ENCODE data around the gene TMEM86B.

TMEM86B gene

DNA sequence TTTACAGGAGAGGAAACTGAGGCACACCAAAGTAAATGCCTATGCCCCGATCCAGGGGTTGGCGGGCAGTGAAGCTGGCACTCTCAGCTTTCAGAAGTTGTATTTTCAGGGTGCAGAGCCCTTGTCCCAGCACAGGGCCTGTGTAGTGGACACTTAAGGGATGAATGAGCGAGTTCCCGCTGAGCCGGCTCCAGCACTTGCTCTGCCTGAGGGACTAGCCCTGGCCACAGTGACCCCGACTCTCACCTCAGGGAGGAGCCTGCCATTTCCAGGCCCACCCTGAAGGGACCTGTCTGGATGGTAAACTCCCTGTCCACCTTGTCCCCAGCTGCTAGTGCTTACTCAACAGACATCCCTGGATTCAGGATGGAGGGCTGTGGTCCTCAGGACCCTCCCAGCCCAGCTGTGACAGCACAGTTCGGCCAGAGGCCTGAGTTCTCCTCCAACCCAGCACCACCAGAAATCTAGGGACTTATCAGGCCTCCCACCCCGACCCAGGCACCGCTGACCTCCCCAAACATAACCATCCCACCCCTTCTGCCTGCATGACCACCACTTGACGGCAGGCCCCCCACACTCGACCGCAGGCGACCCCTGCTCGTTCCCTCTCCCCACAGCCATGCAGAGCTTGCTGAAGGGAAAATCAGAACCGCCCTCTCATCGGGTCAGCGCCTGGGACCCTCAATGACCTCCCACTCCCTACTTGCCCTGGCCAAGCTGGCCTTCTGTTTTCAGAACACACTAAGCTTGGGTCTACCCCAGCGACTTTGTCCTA is 21.9 kb upstream of the TMEM86B start:
- ATAC-seq (no peak), DNase-seq (ENCODE audit: low spot score in 2 of 2) (no peak)
- peak overlapping the region; percentile 99 for H3K4me3 Mint-ChIP-seq
- H3K27ac Mint-ChIP-seq, result peak overlapping the region; percentile 99
- no peaks in the 10 kb centered on the region for H3K9me3 Mint-ChIP-seq
- H3K4me1 Mint-ChIP-seq, result peaks cover 62% of the 10 kb centered on the region
- peaks cover 80% of the 10 kb centered on the region for H3K36me3 Mint-ChIP-seq

DNA sequence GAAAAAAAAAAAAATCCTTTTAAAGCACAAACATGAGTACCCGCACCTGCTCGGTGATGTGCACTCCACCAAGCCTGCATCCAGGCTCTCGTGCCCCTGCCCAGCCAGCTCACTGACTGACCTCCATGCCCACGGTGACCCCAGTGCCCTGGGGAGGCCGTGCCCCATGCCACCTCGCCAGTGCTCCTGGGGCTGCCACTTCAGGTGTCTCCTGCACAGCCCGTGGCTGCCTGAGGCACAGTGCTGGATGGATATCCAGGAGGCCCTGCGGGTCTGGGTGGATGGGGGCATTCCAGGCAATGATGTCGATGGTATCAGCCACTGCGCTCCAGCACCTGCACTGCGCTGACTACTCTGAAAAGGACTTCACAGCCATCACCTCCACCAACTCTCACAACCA is 21.3 kb upstream of the TMEM86B start:
- DNase-seq (ENCODE audit: low spot score in 2 of 2) (no peak), ATAC-seq (no peak)
- H3K9me3 Mint-ChIP-seq, result no peaks in the 10 kb centered on the region
- no peak overlapping the region for H3K27ac Mint-ChIP-seq
- H3K36me3 Mint-ChIP-seq, result peaks cover 80% of the 10 kb centered on the region
- peaks cover 56% of the 10 kb centered on the region for H3K4me1 Mint-ChIP-seq
- H3K4me3 Mint-ChIP-seq, result no peak overlapping the region

DNA sequence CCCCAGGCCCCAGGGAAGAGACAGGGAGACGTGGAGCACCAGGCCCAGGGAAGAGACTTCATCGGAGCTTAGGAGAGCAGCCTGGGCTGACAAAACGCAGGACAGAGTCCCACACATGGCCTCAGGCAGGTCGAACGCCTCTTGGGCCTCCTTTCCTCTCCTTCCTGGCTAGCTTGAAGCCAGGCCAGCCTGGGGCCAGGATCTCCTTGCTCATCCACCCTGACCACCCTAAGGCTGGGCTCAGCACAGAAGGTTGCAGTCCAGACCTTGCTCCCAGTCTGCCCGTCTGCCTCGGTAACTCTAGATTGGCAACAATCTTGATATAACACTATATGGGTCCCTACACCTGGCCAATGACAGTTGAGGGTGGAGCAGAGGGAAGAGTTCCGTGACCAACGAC is 20.1 kb upstream of the TMEM86B start:
- ATAC-seq, result no peak
- Mint-ChIP-seq H3K4me3 (no peak overlapping the region), H3K27ac (peak overlapping the region; percentile 87)

DNA sequence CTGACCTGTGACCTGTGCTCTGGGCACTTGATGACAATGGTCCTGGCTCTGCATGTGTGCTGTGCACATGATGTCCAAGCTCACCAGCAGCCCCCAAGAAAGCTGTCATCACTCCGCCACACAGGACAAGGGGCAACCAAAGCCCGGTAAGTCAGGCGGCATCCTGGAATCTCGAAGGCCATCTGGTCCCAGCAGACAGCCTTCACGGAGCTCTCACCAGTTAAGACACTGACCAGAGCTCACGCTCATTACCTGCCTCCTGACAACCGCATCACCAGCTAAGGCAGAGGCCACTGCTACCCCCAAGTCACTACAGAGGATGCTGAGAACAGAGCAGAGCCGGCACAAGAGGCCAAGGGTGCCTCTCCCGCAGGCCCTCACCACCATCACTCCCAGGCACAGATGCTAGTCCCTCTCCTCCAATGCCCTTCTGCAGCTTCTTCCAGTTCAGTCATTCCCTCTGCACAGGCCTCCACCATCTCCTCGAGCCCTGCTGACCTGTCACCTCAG is 19.7 kb upstream of the TMEM86B start:
- Mint-ChIP-seq H3K36me3 (peaks cover 87% of the 10 kb centered on the region), H3K27ac (peak overlapping the region; percentile 87), H3K4me3 (no peak overlapping the region), H3K9me3 (no peaks in the 10 kb centered on the region), H3K4me1 (peaks cover 46% of the 10 kb centered on the region)
- no peak for DNase-seq (ENCODE audit: low spot score in 2 of 2)
- no peak for ATAC-seq

More for the DNA sequence above, 20.1 kb upstream of the TMEM86B start:
- Mint-ChIP-seq H3K9me3 (no peaks in the 10 kb centered on the region), H3K36me3 (peaks cover 87% of the 10 kb centered on the region), H3K4me1 (peaks cover 51% of the 10 kb centered on the region)
- DNase-seq (ENCODE audit: low spot score in 2 of 2), result no peak

DNA sequence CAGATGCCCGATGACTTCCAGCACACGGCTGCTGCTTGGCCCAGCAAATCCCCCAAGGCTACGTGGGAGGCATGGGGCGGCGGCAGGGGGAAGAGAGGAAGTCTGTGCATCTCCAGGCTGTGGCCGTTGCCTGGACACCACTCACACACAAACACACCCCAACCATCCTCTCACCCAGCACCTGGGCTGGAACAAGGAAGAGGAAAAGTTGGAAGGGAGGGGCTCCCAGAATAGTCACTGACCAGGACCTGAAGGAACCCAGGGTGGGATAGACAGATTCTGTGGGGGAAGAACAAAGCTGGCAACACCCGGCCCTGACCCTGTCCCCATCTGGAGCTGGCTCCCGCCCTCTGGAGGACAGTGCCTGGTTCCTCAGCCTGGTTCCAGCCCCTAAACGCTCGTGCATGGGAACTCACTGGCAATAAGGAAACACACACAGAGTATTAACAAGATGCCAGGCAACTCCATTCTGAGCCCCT is 19.1 kb upstream of the TMEM86B start:
- Mint-ChIP-seq H3K4me1 (peaks cover 44% of the 10 kb centered on the region), H3K4me3 (no peak overlapping the region), H3K36me3 (peaks cover 88% of the 10 kb centered on the region), H3K9me3 (no peaks in the 10 kb centered on the region), H3K27ac (no peak overlapping the region)
- ATAC-seq (no peak), DNase-seq (ENCODE audit: low spot score in 2 of 2) (no peak)

DNA sequence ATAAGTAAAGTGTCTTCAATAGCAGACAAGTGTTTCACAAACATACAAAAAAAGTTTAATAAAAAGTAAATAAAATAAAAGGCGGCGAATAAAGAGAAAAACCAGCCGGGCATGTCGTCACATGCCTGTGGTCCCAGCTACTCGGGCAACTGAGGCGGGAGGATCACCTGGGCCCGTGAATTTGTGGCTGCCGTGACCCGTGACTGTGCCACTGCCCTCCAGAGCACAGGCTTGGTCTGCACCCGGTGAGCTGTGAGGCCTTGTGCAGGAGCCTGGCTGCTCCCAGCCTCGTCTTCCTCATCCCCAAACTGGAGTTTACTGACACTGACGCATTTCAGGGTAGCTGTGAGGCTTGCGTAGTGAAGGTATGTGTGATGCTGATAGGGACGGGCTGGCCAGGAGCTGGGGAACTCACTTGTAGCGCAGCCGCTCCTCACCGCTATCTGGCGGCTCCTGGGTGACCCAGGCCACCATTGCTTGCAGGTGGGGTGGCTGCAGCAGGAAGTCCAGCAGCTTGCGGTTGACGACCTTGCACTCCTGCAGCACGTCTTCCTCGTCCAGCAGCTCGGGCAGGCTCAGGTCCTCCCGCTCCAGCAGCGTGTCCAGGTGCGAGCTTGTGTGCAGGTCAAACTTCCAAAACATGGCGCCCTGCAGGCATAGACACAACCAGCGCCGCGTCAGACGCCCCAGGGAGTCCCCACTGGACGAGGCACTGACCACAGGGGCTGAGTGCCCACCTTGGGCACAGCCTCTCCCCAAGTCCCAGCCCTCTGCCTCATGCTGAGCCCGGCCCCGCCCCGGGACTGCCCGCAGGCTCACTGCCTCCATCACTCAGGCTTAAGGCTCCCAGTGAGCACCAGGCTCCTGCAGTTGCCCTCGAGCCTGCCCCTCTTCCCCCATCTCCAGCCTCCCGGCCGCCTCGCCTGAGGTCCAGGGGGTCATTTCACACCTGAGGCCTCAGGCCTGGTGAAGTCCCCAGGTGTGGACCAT is 18.2 kb upstream of the TMEM86B start:
- Mint-ChIP-seq H3K9me3 (no peaks in the 10 kb centered on the region), H3K4me3 (no peak overlapping the region), H3K4me1 (peaks cover 42% of the 10 kb centered on the region), H3K27ac (no peak overlapping the region), H3K36me3 (peaks cover 88% of the 10 kb centered on the region)
- ATAC-seq (no peak), DNase-seq (ENCODE audit: low spot score in 2 of 2) (no peak)

DNA sequence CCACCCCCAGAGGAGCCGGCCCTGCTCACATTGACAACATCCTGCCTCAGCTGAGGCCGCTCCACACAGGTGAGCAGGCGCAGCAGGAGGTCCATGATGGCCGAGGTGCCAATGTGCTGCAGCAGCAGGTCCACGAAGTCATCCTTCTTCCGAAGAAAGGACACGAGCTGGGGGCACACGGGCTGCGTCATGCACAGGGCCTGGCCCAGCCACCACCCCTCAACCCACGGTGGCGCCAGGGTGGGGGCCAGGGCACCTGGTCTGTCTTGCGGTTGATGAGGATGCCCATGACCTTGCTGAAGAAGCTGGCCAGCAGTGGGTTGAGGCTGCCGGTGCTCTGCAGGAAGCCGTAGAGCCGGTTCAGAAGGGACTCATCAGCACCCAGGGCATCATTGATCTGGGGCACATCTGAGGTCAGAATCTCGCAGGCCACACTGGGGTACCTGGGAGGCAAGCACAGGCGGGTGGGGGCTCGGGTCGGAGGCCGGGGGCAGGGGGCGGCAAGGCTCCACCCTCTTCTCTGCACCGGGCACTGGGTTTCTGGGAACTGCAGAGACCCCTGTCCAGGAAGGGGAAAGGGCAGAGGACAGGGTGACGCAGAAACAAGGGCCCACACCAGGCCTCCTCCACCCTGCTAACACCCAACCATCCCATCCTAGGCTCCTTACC is 16.8 kb upstream of the TMEM86B start:
- peaks cover 88% of the 10 kb centered on the region for H3K36me3 Mint-ChIP-seq
- peaks cover 28% of the 10 kb centered on the region for H3K4me1 Mint-ChIP-seq
- H3K27ac Mint-ChIP-seq, result peak overlapping the region; percentile 36

DNA sequence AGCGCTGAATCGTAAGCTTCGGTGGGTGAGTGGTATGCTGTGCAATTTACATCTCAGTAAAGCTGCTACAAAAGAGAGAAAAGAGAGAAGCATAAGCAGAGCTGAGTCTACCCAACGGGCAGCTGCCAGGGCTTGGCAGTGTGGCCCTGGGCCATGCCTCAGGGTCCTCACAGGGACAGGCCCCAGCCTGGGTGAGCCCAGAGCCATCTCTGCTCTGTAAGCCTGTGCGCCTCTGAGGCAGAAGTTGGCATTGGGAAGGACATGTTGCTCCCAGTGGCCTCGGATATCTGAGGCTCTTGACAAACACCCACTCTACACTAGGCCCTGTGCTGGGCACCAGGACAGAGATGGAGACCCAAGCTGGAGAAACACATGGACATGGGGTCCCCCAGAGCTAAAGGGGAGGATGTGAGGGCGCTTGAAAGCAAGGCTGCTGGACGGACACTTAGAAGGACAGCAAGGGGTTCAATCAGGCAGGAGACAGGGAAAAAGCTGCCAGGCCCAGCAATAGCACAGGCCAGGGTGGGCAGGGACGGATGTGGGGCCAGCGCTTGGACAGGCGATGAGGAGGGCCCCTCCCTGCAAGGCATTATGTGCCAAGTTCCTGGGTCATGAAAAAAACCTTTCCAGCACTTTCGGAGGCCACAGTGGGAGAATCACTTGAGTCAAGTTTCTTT is 15.6 kb upstream of the TMEM86B start:
- no peak for ATAC-seq
- peaks cover 90% of the 10 kb centered on the region for H3K36me3 Mint-ChIP-seq

More for the DNA sequence above, 16.8 kb upstream of the TMEM86B start:
- no peak overlapping the region for H3K4me3 Mint-ChIP-seq
- DNase-seq (ENCODE audit: low spot score in 2 of 2) (no peak), ATAC-seq (no peak)
- no peaks in the 10 kb centered on the region for H3K9me3 Mint-ChIP-seq

DNA sequence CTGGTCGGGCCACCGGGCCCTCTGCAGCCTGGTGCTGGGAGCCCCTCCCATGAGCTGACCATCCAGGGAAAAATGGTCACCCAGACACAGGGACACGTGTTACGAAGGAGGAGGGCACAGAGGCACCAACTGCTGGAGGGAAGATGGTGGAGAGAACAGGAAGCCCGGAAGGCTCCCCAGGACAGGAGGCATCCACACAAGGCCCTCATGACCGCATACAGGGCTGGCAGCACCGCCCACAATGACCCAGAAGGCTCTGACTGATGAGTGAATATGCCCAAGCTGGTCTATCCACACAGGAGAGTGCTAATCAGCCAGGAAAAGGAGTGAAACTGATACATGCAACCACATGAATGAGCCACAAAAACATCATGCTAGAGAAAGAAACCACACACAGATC is 14.0 kb upstream of the TMEM86B start:
- H3K9me3 Mint-ChIP-seq, result no peaks in the 10 kb centered on the region
- ATAC-seq, result no peak

More for the DNA sequence above, 15.6 kb upstream of the TMEM86B start:
- Mint-ChIP-seq H3K27ac (no peak overlapping the region), H3K9me3 (no peaks in the 10 kb centered on the region), H3K4me1 (peaks cover 25% of the 10 kb centered on the region), H3K4me3 (no peak overlapping the region)
- no peak for DNase-seq (ENCODE audit: low spot score in 2 of 2)

DNA sequence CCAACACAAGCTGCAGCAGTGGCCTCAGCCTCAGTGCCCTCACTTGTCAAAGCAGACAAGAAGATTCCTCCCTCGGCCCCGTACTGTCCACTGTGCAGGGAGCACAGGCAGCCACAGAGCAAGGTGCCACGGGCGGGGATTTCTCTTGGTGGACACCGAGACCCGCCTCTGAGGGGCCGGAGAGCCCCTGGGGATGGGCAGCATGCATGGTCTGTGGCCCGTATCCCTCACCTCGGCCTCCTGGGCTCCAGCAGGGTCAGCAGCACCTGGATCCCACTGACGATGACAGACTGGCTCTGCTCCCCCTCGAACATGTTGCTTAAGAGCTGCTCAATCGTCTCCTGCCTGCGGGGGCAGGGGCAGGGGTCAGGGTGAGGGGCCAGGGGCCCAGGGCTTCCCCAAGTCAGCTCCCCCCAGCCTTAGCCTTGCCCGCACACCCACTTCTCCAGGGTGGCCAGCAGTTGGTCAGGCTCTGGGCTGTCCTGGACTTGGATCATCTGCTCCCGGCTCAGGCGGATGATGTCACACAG is 13.4 kb upstream of the TMEM86B start:
- no peak overlapping the region for H3K27ac Mint-ChIP-seq
- ATAC-seq (peak; percentile 5), DNase-seq (ENCODE audit: low spot score in 2 of 2) (no peak)
- no peaks in the 10 kb centered on the region for H3K9me3 Mint-ChIP-seq
- peaks cover 13% of the 10 kb centered on the region for H3K4me1 Mint-ChIP-seq
- peaks cover 97% of the 10 kb centered on the region for H3K36me3 Mint-ChIP-seq
- no peak overlapping the region for H3K4me3 Mint-ChIP-seq

More for the DNA sequence above, 14.0 kb upstream of the TMEM86B start:
- no peak for DNase-seq (ENCODE audit: low spot score in 2 of 2)
- Mint-ChIP-seq H3K4me3 (no peak overlapping the region), H3K27ac (peak overlapping the region; percentile 38), H3K36me3 (peaks cover 94% of the 10 kb centered on the region), H3K4me1 (peaks cover 13% of the 10 kb centered on the region)

DNA sequence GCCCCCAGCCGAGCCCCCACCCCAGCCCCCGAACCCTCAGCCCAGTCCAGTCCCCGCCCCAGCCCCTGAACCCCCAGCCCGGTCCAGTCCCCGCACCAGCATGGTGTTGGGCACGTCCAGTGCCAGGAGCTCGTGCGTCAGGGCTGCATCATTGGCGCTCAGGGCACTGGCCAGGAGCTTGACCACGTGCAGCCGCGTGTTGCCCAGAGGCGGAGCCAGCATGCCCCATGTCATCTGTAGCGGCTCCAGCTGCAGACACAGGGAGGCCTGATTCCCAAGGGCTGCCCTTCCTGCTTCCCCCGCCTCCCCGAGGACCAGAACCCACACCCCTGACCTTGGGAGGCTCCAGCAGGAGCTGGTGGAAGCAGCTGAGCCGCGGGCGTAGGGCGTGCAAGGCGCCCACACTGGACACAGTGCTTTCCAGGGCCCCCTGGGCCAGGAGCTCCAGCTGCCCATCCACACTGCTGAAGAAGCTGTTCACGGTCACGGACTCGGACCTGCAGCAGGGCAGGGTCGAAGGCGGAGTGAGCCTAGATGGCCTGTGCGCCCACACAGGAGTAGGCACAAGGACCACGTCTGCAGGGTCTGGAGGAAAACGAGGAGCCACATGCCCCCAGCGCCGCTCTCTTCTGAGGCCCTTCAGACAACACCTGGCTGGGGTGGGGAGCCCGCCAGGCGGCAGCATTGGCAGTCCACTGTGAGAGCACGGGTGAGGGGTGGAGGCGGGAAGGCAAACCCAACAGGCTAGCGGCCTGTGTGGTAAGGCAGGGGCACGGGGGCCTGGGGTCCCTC is 12.8 kb upstream of the TMEM86B start:
- Mint-ChIP-seq H3K4me3 (no peak overlapping the region), H3K9me3 (no peaks in the 10 kb centered on the region), H3K27ac (no peak overlapping the region), H3K36me3 (peaks cover 100% of the 10 kb centered on the region), H3K4me1 (peaks cover 19% of the 10 kb centered on the region)
- no peak for DNase-seq (ENCODE audit: low spot score in 2 of 2)
- no peak for ATAC-seq

DNA sequence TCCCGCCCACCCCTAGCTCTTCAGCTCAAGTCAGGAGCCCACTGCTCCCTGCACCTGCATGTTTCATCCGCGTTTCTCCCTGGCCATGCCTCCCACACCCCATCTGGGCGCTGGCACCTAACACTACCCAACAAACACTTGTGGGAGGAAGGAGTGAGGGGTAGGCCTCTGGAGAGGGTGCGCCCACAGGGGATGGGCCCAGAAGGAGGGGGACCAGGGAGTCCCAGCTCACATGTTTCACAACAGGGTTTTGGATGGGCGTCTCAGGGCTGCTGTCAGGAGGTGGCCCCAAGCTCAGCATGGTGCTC is 12.1 kb upstream of the TMEM86B start:
- H3K4me3 Mint-ChIP-seq, result no peak overlapping the region
- DNase-seq (ENCODE audit: low spot score in 2 of 2) (no peak), ATAC-seq (no peak)
- H3K36me3 Mint-ChIP-seq, result peaks cover 100% of the 10 kb centered on the region
- peaks cover 23% of the 10 kb centered on the region for H3K4me1 Mint-ChIP-seq
- no peak overlapping the region for H3K27ac Mint-ChIP-seq
- no peaks in the 10 kb centered on the region for H3K9me3 Mint-ChIP-seq

DNA sequence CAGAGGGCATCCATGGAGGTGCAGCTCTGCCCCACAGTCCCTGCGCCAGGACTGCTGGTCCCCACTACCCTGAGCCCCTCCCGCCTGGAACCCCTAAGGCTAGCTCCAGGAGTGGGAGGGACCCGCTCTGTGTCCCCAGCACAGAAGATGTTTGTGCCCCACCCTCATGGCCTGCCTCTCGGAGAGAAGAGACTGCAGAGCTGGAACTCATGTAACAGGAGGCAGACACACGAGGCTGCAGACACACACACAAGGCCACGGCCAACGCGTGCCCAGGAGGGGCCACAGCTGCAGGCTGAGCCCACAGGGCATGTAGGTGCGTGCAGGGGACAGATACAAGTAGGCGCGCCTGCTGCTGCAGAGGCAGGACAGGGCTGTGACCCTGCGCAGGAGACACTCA is 10.4 kb upstream of the TMEM86B start:
- DNase-seq (ENCODE audit: low spot score in 2 of 2), result no peak
- H3K4me1 Mint-ChIP-seq, result peaks cover 18% of the 10 kb centered on the region
- H3K4me3 Mint-ChIP-seq, result no peak overlapping the region
- peaks cover 100% of the 10 kb centered on the region for H3K36me3 Mint-ChIP-seq
- no peak overlapping the region for H3K27ac Mint-ChIP-seq
- H3K9me3 Mint-ChIP-seq, result no peaks in the 10 kb centered on the region
- no peak for ATAC-seq

DNA sequence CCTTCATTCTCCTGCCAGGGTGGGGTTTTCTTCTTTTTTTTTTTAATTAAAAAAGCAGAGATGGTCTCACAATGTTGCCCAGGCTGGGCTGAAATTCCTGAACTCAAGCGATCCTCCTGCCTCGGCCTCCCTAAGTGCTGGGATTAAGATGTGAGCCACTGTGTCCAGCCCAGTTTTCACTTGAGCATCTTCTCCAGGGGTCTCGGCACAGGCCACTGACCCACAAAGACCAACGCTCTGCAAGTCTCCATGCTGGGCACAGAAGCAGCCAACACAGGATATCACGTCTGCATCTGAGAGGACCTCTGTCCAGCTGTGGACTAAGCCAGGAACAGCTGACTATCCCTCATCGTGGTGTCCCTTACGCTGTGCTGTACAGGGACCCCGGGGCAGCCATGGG is 9.5 kb upstream of the TMEM86B start:
- Mint-ChIP-seq H3K4me3 (no peak overlapping the region), H3K27ac (no peak overlapping the region), H3K9me3 (no peaks in the 10 kb centered on the region), H3K36me3 (peaks cover 100% of the 10 kb centered on the region), H3K4me1 (peaks cover 17% of the 10 kb centered on the region)
- ATAC-seq (no peak), DNase-seq (ENCODE audit: low spot score in 2 of 2) (no peak)

Measured in stimulated activated effector memory CD8-positive, alpha-beta T cell treated with anti-CD3 and anti-CD28 coated beads, Interleukin-12 subunit alpha, Interleukin-12 subunit beta, amount 100 ng/mL, for 72 hours (primary cell).